ENCODE results near the gene RNF8. TPM values are rescaled to one million over a fixed set of nuclear protein-coding genes. Genes with fewer than 3 reads are reported as not detected.

The RNF8 gene
- total and polyA plus RNA-seq, 10 donors, result 8.0 to 15.6 (median 13.1) TPM

- no peak for TF ChIP-seq POLR2A (IDR thresholded peaks at IDR 0.05)
- no peak for TF ChIP-seq CTCF (IDR thresholded peaks at IDR 0.05 in 8 of 11, conservative IDR thresholded peaks at IDR 0.05 in 3 of 11)
- no peak for TF ChIP-seq POLR2AphosphoS5 (IDR thresholded peaks at IDR 0.05)
- 87 to 94% (median 93%) methylated on average over 6 to 7 of the region's 7 CpGs for WGBS, 5 donors
- Histone ChIP-seq H3K4me3 (no peak overlapping the region), H3K36me3 (peaks cover 3 to 91% (median 68%) of the 10 kb centered on the region in 6 donors), H3K27me3 (replicated peaks in 1 of 7) (no peaks in the 10 kb centered on the region), H3K4me1 (no peaks in the 10 kb centered on the region), H3K9me3 (no peaks in the 10 kb centered on the region), H3K27ac (no peak overlapping the region)
- intact Hi-C loops (cut with DNase I; ENCODE audit: low total_unique reads), result no loop called here
- DNase-seq, result no peak
These were observed 37.7 kb upstream of the RNF8 start for GRCh38 chr6:37316071-37316470.

- intact Hi-C loops (cut with DNase I; ENCODE audit: low total_unique reads), result no loop called here
- no peak for DNase-seq
- Histone ChIP-seq H3K4me1 (no peaks in the 10 kb centered on the region), H3K9me3 (no peaks in the 10 kb centered on the region), H3K27me3 (replicated peaks in 1 of 7) (no peaks in the 10 kb centered on the region), H3K27ac (no peak overlapping the region), H3K36me3 (peaks cover 3 to 100% (median 78%) of the 10 kb centered on the region in 6 donors), H3K4me3 (no peak overlapping the region)
- 85 to 92% (median 91%) methylated on average over 5 of the region's 5 CpGs for WGBS, 5 donors
- no peak for TF ChIP-seq POLR2A (IDR thresholded peaks at IDR 0.05)
- no peak for TF ChIP-seq POLR2AphosphoS5 (IDR thresholded peaks at IDR 0.05)
- TF ChIP-seq CTCF (IDR thresholded peaks at IDR 0.05 in 8 of 11, conservative IDR thresholded peaks at IDR 0.05 in 3 of 11), result no peak
These were observed 36.3 kb upstream of the RNF8 start for GRCh38 chr6:37317312-37318038.

GRCh38 chr6:37319156-37319555, 34.6 kb upstream of the RNF8 start:
- H3K36me3 ChIP-seq, result peaks cover 3 to 99% (median 75%) of the 10 kb centered on the region in 6 donors
- TF ChIP-seq POLR2A (IDR thresholded peaks at IDR 0.05) (no peak), CTCF (IDR thresholded peaks at IDR 0.05 in 8 of 11, conservative IDR thresholded peaks at IDR 0.05 in 3 of 11) (no peak), POLR2AphosphoS5 (IDR thresholded peaks at IDR 0.05) (no peak)
- DNase-seq, result no peak
- no peak overlapping the region for H3K4me3 ChIP-seq
- H3K27me3 ChIP-seq (replicated peaks in 1 of 7), result no peaks in the 10 kb centered on the region
- no peaks in the 10 kb centered on the region for H3K9me3 ChIP-seq
- H3K27ac ChIP-seq, result no peak overlapping the region
- intact Hi-C loops (cut with DNase I; ENCODE audit: low total_unique reads), result no loop called here
- H3K4me1 ChIP-seq, result no peaks in the 10 kb centered on the region
- 94 to 98% (median 96%) methylated on average over 3 of the region's 3 CpGs for WGBS, 5 donors

GRCh38 chr6:37319856-37320480, 33.8 kb upstream of the RNF8 start:
- 59 to 75% (median 67%) methylated on average over 4 of the region's 4 CpGs for WGBS, 5 donors
- intact Hi-C loops (cut with DNase I; ENCODE audit: low total_unique reads), result loop anchor here (5.0 kb wide), 1 partner anchor 372 kb away; no protein-coding TSS in a partner anchor
- DNase-seq, result no peak
- Histone ChIP-seq H3K9me3 (no peaks in the 10 kb centered on the region), H3K27ac (no peak overlapping the region), H3K4me3 (no peak overlapping the region), H3K4me1 (no peaks in the 10 kb centered on the region), H3K27me3 (replicated peaks in 1 of 7) (no peaks in the 10 kb centered on the region), H3K36me3 (peaks cover 3 to 99% (median 72%) of the 10 kb centered on the region in 6 donors)
- TF ChIP-seq POLR2A (IDR thresholded peaks at IDR 0.05) (no peak), CTCF (IDR thresholded peaks at IDR 0.05 in 8 of 11, conservative IDR thresholded peaks at IDR 0.05 in 3 of 11) (no peak), POLR2AphosphoS5 (IDR thresholded peaks at IDR 0.05) (no peak)
